HG02943 (cell line): ENCODE measurements around the gene TBX15.
"Not testable (repeated sequence)": the region's sequence is repeated elsewhere in the genome, so short reads cannot be mapped to it uniquely, and the experiment has no call there.

Experiments
- ATAC-seq: cut with Tn5 transposase; IDR thresholded peaks from one replicate; pipeline ENCODE4 v1.9.1; 2021; ENCODE audit warnings: mild to moderate bottlenecking, low read depth, moderate library complexity; ENCODE audit not compliant: unreplicated experiment

TBX15 gene

GRCh38 chr1:118960567-118961136, 27.5 kb downstream of the TBX15 start:
- ATAC-seq: no peak

GRCh38 chr1:118960026-118960561, 28.0 kb downstream of the TBX15 start:
- ATAC-seq: peak; percentile 79

- ATAC-seq: peak; percentile 9
Measured at GRCh38 chr1:118958937-118959631, 29.1 kb downstream of the TBX15 start.

- no peak for ATAC-seq
Measured at GRCh38 chr1:118958140-118958539, 30.0 kb downstream of the TBX15 start.

- ATAC-seq: not testable (repeated sequence)
Measured at GRCh38 chr1:118957579-118957978, 30.6 kb downstream of the TBX15 start.

GRCh38 chr1:118954301-118954905, 33.7 kb downstream of the TBX15 start:
- no peak for ATAC-seq

- ATAC-seq: no peak
Measured at GRCh38 chr1:118951270-118951936, 36.7 kb downstream of the TBX15 start.

- ATAC-seq: no peak
Measured at GRCh38 chr1:118949315-118949714, 38.8 kb downstream of the TBX15 start.

GRCh38 chr1:118948846-118949245, 39.3 kb downstream of the TBX15 start:
- ATAC-seq: no peak

GRCh38 chr1:118948351-118948750, 39.8 kb downstream of the TBX15 start:
- ATAC-seq: no peak

- ATAC-seq: no peak
Measured at GRCh38 chr1:118947790-118948189, 40.4 kb downstream of the TBX15 start.

- ATAC-seq: no peak
Measured at GRCh38 chr1:118947003-118947765, 41.0 kb downstream of the TBX15 start.

GRCh38 chr1:118945489-118945888, 42.7 kb downstream of the TBX15 start:
- ATAC-seq: no peak

GRCh38 chr1:118944546-118944945, 43.6 kb downstream of the TBX15 start:
- no peak for ATAC-seq

GRCh38 chr1:118944133-118944532, 44.0 kb downstream of the TBX15 start:
- no peak for ATAC-seq

GRCh38 chr1:118940957-118941356, 47.2 kb downstream of the TBX15 start:
- ATAC-seq: no peak

- no peak for ATAC-seq
Measured at GRCh38 chr1:118937413-118938072, 50.6 kb downstream of the TBX15 start.

- no peak for ATAC-seq
Measured at GRCh38 chr1:118934706-118935105, 53.4 kb downstream of the TBX15 start.

- ATAC-seq: no peak
Measured at GRCh38 chr1:118933051-118933781, 54.9 kb downstream of the TBX15 start.
